SK-N-SH treated with all-trans-retinoic acid at 6 μM for 48 hours (cell line): ENCODE measurements around the gene TMEM229B.

Experiments used
- ATAC-seq: fragments of 200-7000 bp; cut with Tn5 transposase; 3 replicates; pipeline ENCODE4 v1.9.1; 2020; ENCODE audit warnings: mild to moderate bottlenecking, moderate library complexity
- ARNTL ChIP-seq: fragments of 450-650 bp; formaldehyde crosslinking; IDR thresholded peaks from 2 replicates; pipeline ENCODE4 v1.5.0; 2020; ENCODE audit warnings: low read depth, mild to moderate bottlenecking, moderate library complexity, borderline replicate concordance
- CREB5 ChIP-seq: fragments of 250-450 bp; sonication (Bioruptor Pico); IDR thresholded peaks from 2 replicates; pipeline ENCODE4 v1.5.1; 2020; ENCODE audit warnings: low read depth, mild to moderate bottlenecking, moderate library complexity
- CSDC2 ChIP-seq: fragments of 250-450 bp; sonication (Bioruptor Pico); IDR thresholded peaks from 2 replicates; pipeline ENCODE4 v1.5.0; 2020; ENCODE audit warnings: mild to moderate bottlenecking, moderate library complexity
- ESRRG ChIP-seq: fragments of 250-450 bp; sonication (Bioruptor Pico); IDR thresholded peaks from 2 replicates; pipeline ENCODE4 v1.6.1; 2021; ENCODE audit warnings: mild to moderate bottlenecking
- GLIS3 ChIP-seq: fragments of 250-450 bp; sonication (Bioruptor Pico); IDR thresholded peaks from 2 replicates; pipeline ENCODE4 v1.5.0; 2020; ENCODE audit warnings: mild to moderate bottlenecking, moderate library complexity
- ISL1 ChIP-seq: fragments of 250-450 bp; sonication (Bioruptor Pico); IDR thresholded peaks from 2 replicates; pipeline ENCODE4 v2.1.2; 2022; ENCODE audit warnings: mild to moderate bottlenecking, moderate library complexity
- OSR1 ChIP-seq: fragments of 250-450 bp; sonication (Bioruptor Pico); IDR thresholded peaks from 2 replicates; pipeline ENCODE4 v1.8.0; 2022; ENCODE audit warnings: moderate library complexity, mild to moderate bottlenecking, inconsistent platforms
- PPARA ChIP-seq: fragments of 250-450 bp; sonication (Bioruptor Pico); IDR thresholded peaks from 2 replicates; pipeline ENCODE4 v1.5.0; 2020; ENCODE audit warnings: mild to moderate bottlenecking, borderline replicate concordance
- RARB ChIP-seq: fragments of 250-450 bp; sonication (Bioruptor Pico); IDR thresholded peaks from 2 replicates; pipeline ENCODE4 v1.8.0; 2021; ENCODE audit warnings: mild to moderate bottlenecking, moderate library complexity
- SNAI2 ChIP-seq: fragments of 250-450 bp; sonication (Bioruptor Pico); IDR thresholded peaks from 2 replicates; pipeline ENCODE4 v1.5.0; 2020; ENCODE audit warnings: mild to moderate bottlenecking, moderate library complexity
- TCF4 ChIP-seq: fragments of 250-450 bp; sonication (Bioruptor Pico); IDR thresholded peaks from 2 replicates; pipeline ENCODE4 v1.8.0; 2021; ENCODE audit warnings: mild to moderate bottlenecking, moderate library complexity, borderline replicate concordance
- TOX ChIP-seq: fragments of 250-450 bp; sonication (Bioruptor Pico); IDR thresholded peaks from 2 replicates; pipeline ENCODE4 v1.8.0; 2021; ENCODE audit warnings: mild to moderate bottlenecking, moderate library complexity, borderline replicate concordance
- ZC3H10 ChIP-seq: fragments of 250-450 bp; sonication (Bioruptor Pico); IDR thresholded peaks from 2 replicates; pipeline ENCODE4 v1.5.1; 2021; ENCODE audit warnings: mild to moderate bottlenecking, moderate library complexity
- ZFP30 ChIP-seq: fragments of 450-650 bp; formaldehyde crosslinking; IDR thresholded peaks from 2 replicates; pipeline ENCODE4 v1.5.0; 2022; ENCODE audit warnings: mild to moderate bottlenecking, moderate library complexity
- ZNF565 ChIP-seq: fragments of 450-650 bp; formaldehyde crosslinking; conservative IDR thresholded peaks from 2 replicates; pipeline ENCODE4 v1.5.0; 2020; ENCODE audit warnings: low read depth, mild to moderate bottlenecking, moderate library complexity
- ZNF70 ChIP-seq: fragments of 450-650 bp; formaldehyde crosslinking; IDR thresholded peaks from 2 replicates; pipeline ENCODE4 v1.5.0; 2020; ENCODE audit warnings: mild to moderate bottlenecking, moderate library complexity
- ZNF8 ChIP-seq: fragments of 450-650 bp; formaldehyde crosslinking; IDR thresholded peaks from 2 replicates; pipeline ENCODE4 v1.5.0; 2020; ENCODE audit warnings: mild to moderate bottlenecking, moderate library complexity
- TF ChIP-seq, protein P1 (sequence below): fragments of 250-450 bp; sonication (Bioruptor Pico); IDR thresholded peaks from 2 replicates; pipeline ENCODE4 v1.5.0; 2020; ENCODE audit warnings: mild to moderate bottlenecking, moderate library complexity

TMEM229B gene

DNA sequence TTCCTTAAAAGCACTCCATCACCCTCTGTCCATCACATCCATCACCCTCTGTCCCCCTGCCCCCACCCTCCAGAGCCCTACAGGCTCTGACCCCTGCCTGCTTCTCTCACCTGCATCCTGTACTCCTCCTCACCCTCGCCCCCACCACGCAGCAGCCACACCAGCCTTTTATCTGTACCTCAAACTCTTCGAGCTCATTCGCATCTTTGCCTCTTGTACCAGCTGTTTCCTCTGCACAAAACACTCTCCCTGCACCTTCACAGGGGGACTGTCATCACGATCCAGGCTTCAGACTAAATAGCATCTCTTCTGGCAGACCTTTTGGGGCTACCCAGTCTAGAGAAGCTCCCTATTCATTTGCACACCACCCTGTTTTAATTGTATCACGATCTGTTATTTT lies 24.1 kb downstream of the TMEM229B start:
- TF ChIP-seq OSR1 (CRISPR knock-in tag) (no peak), ISL1 (no peak)
- TF ChIP-seq, all 23 proteins: peak for 0
- no peak for ATAC-seq

DNA sequence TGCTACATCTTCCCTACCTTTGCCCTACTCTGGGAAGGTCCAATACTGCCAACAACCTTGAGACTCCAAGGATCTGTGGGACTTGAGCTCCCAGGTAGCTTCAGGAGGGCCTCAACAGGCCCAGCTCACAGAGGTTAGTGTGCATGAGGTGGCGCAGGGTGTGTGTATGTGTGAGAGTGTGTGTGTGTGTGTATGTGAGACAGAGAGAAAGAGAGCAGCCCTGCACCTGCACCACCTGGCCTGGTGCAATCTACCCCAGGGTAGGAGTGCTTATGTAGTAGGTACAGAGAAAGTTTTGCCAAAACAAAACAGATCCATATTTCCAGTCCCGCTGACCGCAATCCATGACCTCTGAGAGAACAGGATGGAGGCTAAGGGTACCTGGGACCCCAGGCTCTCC lies 24.6 kb downstream of the TMEM229B start:
- no peak for ATAC-seq
- TF ChIP-seq ZNF8 (CRISPR knock-in tag): no peak

DNA sequence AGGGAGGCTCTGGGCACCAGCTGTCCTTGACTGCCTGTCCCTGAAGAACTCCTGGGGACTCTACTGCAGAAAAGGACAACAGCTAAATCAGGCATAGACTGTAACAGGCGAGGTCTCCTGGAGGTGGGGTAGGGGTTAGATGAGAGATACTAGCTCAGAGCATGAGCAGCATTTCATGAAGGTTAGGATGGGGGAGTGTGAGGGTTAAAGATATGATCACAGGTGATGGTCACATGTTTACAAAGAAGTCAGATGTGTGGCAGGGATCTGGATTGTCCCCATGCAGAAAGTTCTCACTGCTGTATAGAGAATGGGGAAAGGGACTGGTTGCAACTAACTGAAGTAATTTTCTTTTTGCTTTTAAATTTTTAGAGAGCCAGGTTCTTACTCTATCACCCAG lies 26.5 kb downstream of the TMEM229B start:
- TF ChIP-seq ZC3H10 (CRISPR knock-in tag): no peak
- TF ChIP-seq CSDC2 (CRISPR knock-in tag): no peak
- no peak for TF ChIP-seq OSR1 (CRISPR knock-in tag)
- no peak for TF ChIP-seq ESRRG
- TF ChIP-seq RARB: no peak
- no peak for TF ChIP-seq ZFP30 (CRISPR knock-in tag)
- TF ChIP-seq ARNTL (CRISPR knock-in tag): no peak
- no peak for TF ChIP-seq ZNF565 (CRISPR knock-in tag)
- TF ChIP-seq ISL1: no peak
- TF ChIP-seq TOX (CRISPR knock-in tag): no peak
- no peak for TF ChIP-seq ZNF8 (CRISPR knock-in tag)
- TF ChIP-seq TCF4: no peak
- ATAC-seq: no peak

DNA sequence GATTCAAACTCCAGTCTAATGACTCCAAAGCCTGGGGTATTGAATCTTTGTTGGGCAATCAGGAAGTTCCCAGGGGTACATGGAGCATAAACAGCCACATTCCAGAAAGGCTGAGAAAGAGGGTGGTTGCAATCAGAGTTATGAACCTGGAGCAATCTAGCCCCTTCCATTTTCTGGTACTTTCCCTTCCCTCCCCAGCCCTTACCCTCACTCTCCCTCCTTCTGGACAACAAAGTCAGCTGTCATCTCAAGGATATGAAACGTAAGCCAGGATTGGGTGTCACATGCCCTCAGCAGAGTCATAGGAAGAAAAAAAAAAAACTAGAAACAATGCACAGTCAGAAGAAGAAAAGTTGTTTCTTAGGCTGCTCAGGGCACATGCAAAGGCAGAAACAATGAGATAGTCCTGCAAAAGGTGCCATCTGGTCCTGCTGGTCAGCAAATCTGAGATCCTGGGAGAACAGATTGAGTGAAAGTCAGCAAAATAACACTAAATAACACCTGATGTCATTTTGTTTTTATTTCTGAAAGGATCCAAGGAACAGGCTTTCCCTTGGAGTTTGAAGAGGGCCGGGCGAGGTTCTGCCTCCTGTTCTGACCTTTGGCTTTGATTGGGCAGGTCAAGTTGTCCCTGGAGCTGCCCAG lies 27.1 kb downstream of the TMEM229B start:
- no peak for ATAC-seq

GRCh38 chr14:67459336-67459735 lies 29.2 kb downstream of the TMEM229B start:
- no peak for ATAC-seq
- no peak for TF ChIP-seq ZNF565 (CRISPR knock-in tag)
- TF ChIP-seq PPARA (CRISPR knock-in tag): no peak
- TF ChIP-seq TCF4: no peak

More for the DNA sequence above, 27.1 kb downstream of the TMEM229B start:
- no peak for TF ChIP-seq ZFP30 (CRISPR knock-in tag)
- TF ChIP-seq CREB5 (CRISPR knock-in tag): no peak
- no peak for TF ChIP-seq TOX (CRISPR knock-in tag)
- no peak for TF ChIP-seq ZNF70 (CRISPR knock-in tag)

DNA sequence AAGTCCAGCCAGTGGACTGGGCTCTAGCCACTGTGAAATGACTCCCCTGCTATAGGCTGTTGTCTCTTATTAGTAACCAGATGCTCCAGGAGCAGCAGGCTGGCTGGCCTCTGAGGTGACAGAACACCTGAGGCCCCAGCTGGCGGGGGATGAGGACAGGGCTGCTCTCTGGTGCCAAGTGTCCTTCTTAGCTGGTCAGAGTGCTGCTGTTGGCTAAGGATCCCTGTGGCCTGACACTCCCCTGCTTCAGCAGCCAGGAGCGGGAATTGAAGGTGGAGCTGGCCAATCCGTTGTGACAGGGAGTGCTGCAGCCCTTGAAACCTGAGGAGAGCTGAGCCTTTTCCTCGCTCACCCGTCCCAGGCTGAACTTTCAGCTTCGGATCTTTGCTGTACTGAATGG lies 30.7 kb downstream of the TMEM229B start:
- ATAC-seq: peak; percentile 67
- no peak for TF ChIP-seq ZNF70 (CRISPR knock-in tag)
- TF ChIP-seq PPARA (CRISPR knock-in tag): no peak
- TF ChIP-seq SNAI2 (CRISPR knock-in tag): no peak
- TF ChIP-seq, protein P1, sequence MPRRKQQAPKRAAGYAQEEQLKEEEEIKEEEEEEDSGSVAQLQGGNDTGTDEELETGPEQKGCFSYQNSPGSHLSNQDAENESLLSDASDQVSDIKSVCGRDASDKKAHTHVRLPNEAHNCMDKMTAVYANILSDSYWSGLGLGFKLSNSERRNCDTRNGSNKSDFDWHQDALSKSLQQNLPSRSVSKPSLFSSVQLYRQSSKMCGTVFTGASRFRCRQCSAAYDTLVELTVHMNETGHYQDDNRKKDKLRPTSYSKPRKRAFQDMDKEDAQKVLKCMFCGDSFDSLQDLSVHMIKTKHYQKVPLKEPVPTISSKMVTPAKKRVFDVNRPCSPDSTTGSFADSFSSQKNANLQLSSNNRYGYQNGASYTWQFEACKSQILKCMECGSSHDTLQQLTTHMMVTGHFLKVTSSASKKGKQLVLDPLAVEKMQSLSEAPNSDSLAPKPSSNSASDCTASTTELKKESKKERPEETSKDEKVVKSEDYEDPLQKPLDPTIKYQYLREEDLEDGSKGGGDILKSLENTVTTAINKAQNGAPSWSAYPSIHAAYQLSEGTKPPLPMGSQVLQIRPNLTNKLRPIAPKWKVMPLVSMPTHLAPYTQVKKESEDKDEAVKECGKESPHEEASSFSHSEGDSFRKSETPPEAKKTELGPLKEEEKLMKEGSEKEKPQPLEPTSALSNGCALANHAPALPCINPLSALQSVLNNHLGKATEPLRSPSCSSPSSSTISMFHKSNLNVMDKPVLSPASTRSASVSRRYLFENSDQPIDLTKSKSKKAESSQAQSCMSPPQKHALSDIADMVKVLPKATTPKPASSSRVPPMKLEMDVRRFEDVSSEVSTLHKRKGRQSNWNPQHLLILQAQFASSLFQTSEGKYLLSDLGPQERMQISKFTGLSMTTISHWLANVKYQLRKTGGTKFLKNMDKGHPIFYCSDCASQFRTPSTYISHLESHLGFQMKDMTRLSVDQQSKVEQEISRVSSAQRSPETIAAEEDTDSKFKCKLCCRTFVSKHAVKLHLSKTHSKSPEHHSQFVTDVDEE (CRISPR knock-in tag): no peak
- no peak for TF ChIP-seq GLIS3
- TF ChIP-seq CSDC2 (CRISPR knock-in tag): no peak

GRCh38 chr14:67456732-67457131 lies 31.8 kb downstream of the TMEM229B start:
- no peak for TF ChIP-seq CREB5 (CRISPR knock-in tag)
- TF ChIP-seq ZNF8 (CRISPR knock-in tag): peak; percentile 84
- no peak for ATAC-seq
